ENCODE results near the gene CPNE8.

The CPNE8 gene

GRCh38 chr12:38905480-38906351 is at the start of gene CPNE8:
TSS of gene CPNE8 (minus strand) at chr12:38905591. CDS start at chr12:38905534, 57 bp downstream.
- H3K9me3 Mint-ChIP-seq: no peaks in the 10 kb centered on the region
- peak within 1 kb of the TSS; percentile 76 to 89 (median 81) for H3K27ac Mint-ChIP-seq
- H3K36me3 Mint-ChIP-seq (ENCODE audit: low read depth): no peaks in the 10 kb centered on the region
- peak within 1 kb of the TSS; percentile 89 to 92 (median 90) for H3K4me3 Mint-ChIP-seq
- no peak for TF ChIP-seq CTCF (IDR thresholded peaks at IDR 0.05; ENCODE audit: unreplicated experiment in 3 of 3)
- H3K27me3 Mint-ChIP-seq (ENCODE audit: low read depth): peaks cover 20% of the 10 kb centered on the region
- peaks cover 21% of the 10 kb centered on the region for H3K4me1 Mint-ChIP-seq

- no peaks in the 10 kb centered on the region for H3K36me3 Mint-ChIP-seq (ENCODE audit: low read depth)
- H3K4me1 Mint-ChIP-seq: no peaks in the 10 kb centered on the region
- peaks cover 4% of the 10 kb centered on the region for H3K9me3 Mint-ChIP-seq
- no peak for TF ChIP-seq CTCF (IDR thresholded peaks at IDR 0.05; ENCODE audit: unreplicated experiment in 3 of 3)
- no peaks in the 10 kb centered on the region for H3K27me3 Mint-ChIP-seq (ENCODE audit: low read depth)
- H3K27ac Mint-ChIP-seq: no peak overlapping the region
- H3K4me3 Mint-ChIP-seq: no peak overlapping the region
These were observed 49.0 kb upstream of the CPNE8 start for GRCh38 chr12:38954238-38954873.

GRCh38 chr12:38949363-38949762 is 44.0 kb upstream of the CPNE8 start:
- Mint-ChIP-seq H3K9me3 (no peaks in the 10 kb centered on the region), H3K27me3 (ENCODE audit: low read depth) (no peaks in the 10 kb centered on the region), H3K27ac (no peak overlapping the region), H3K4me1 (no peaks in the 10 kb centered on the region), H3K36me3 (ENCODE audit: low read depth) (no peaks in the 10 kb centered on the region), H3K4me3 (no peak overlapping the region)
- TF ChIP-seq CTCF (IDR thresholded peaks at IDR 0.05; ENCODE audit: unreplicated experiment in 3 of 3): no peak

- Mint-ChIP-seq H3K36me3 (ENCODE audit: low read depth) (no peaks in the 10 kb centered on the region), H3K9me3 (peaks cover 3% of the 10 kb centered on the region), H3K27ac (no peak overlapping the region), H3K4me3 (no peak overlapping the region), H3K4me1 (no peaks in the 10 kb centered on the region), H3K27me3 (ENCODE audit: low read depth) (peaks cover 3% of the 10 kb centered on the region)
- TF ChIP-seq CTCF (IDR thresholded peaks at IDR 0.05; ENCODE audit: unreplicated experiment in 3 of 3): no peak
These were observed 29.3 kb upstream of the CPNE8 start for GRCh38 chr12:38934686-38935085.

GRCh38 chr12:38934078-38934584 is 28.7 kb upstream of the CPNE8 start:
- no peak for TF ChIP-seq CTCF (IDR thresholded peaks at IDR 0.05; ENCODE audit: unreplicated experiment in 3 of 3)
- H3K27ac Mint-ChIP-seq: no peak overlapping the region
- no peak overlapping the region for H3K4me3 Mint-ChIP-seq
- no peaks in the 10 kb centered on the region for H3K36me3 Mint-ChIP-seq (ENCODE audit: low read depth)
- peaks cover 3% of the 10 kb centered on the region for H3K27me3 Mint-ChIP-seq (ENCODE audit: low read depth)
- peaks cover 3% of the 10 kb centered on the region for H3K9me3 Mint-ChIP-seq
- H3K4me1 Mint-ChIP-seq: no peaks in the 10 kb centered on the region
